NCI-H2171 treated with DMSO at 0.1 percent for 48 hours (cell line): Measurements from ENCODE around the gene CARD10.
"Not testable (repeated sequence)": the region's sequence is repeated elsewhere in the genome, so short reads cannot be mapped to it uniquely, and the experiment has no call there.

Experiments used
- DNase-seq: peaks from one replicate; lab custom pipeline; 2025; lab: John Stamatoyannopoulos, UW

CARD10 gene

DNA sequence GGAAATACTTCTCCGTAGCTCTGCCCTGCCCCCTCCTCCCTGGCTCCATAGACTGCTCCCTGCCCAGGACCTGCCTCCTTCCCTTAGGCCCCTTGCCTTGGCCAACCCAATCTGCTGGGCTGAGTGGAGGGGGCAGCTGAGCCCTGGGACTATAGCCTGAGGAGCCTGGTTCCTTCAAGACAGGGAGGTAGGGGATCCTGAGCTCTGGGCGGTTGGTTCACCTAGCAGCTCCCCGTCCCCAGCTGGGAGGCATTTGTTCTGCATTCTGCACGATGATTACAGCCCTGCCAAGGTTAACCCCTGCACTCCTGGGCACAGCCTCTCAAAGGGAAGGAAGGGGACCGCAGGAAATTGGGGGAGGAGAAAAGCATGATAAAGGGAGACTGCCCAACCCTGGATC is 37.5 kb upstream of the CARD10 start:
- DNase-seq, result peak; percentile 14

DNA sequence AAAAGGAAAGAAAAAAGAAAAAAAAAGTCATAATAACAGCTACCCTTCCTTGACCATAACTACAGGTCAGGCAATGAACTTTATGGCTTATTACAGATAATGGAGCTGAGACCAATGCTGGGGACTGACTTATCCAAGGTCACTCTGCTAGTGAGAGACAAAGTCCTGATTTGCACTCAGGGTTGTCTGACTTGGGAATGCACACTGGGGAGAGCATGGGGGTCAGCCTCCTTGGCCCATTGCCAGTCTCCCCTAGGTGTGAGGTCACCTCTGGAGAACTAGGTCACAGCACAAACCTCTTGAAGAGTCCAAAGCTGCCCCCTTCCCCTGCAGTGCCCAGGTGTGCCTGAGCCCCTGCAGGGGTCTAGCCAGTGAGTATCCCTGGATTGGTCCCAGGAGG is 35.8 kb upstream of the CARD10 start:
- no peak for DNase-seq

GRCh38 chr22:37553725-37554124 is 34.5 kb upstream of the CARD10 start:
- DNase-seq, result no peak

DNA sequence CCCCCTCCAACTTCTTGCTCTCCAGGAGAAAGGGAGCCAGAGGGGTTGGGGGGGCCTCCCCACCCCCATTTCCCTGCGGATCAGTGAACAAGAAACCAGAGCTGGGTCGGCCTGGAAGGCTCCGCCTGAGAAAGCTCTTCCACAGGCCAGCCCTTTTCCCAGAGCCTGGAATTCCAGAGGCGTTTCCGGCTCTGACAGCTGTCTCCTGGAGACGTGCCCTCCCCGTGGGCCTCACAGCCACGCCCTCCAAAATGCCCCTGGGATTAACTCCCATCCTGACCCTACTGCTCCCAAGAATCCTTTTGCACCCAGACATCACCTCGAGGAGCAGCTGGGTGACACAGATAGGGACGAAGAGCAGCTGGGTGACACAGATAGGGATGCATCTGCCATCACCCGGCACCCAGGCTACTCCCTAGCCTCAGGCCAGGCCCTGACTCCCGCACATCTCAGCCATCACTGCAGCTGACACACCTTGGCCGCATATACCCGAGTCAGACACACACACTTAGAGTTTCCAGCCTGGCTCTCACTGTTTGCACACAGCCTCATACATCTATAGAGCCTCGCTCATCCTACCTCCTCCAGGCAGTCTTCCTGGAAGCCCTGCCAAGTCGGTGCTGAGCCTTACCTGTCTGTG is 33.4 kb upstream of the CARD10 start:
- peak; percentile 86 for DNase-seq

DNA sequence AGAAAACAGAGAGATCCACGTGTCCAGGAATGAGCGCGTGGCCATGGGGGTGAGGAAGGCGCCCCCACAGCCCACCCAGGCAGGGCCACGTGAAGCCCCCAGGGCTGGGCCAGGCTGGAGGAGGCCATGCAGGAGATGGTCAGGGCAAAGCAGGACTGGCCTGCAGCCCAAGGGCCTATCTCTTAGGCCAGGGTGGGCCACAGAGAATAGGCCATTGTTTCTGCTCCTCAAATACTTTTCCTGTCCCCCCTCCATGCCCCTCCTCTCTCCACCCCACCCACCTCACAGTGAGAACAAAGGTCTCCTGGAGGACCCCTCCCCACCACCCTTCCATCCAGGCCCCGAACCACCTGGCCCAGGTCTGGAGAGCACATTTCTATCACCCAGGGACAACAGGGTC is 32.8 kb upstream of the CARD10 start:
- no peak for DNase-seq

DNA sequence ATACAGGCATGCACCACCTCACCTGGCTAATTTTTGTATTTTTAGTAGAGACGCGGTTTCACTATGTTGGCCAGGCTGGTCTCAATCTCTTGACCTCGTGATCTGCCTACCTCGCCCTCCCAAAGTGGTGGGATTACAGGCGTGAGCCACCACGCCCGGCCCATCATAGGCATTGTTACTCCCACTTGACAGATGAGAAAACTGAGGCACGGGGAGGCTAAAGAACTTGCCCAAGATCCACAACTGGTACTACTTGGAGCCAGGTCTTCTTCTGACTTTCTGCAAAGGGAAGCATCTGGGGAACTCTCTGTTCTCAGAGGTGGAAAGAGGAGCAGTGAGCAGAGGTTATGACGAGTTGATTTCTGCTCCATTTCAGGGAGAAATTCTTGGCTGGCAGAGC is 31.7 kb upstream of the CARD10 start:
- not testable (repeated sequence) for DNase-seq

DNA sequence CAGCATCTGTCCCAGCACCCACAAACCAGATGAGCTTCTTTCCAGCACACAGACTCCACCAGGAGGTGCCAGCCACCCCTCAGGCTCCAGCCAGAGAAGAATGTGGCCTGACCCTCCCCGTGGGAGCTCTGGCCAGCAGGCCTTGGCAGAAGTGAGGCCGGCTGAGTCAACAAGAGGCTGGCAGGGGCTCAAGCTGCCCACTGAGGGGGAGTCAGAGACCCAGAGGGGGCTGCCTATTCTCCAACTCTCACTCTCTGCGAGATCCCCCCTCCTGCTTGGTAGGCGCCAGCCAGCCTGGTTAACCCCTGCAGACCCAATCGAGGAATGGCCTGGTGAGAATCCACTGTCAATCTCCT is 30.5 kb upstream of the CARD10 start:
- DNase-seq, result no peak

DNA sequence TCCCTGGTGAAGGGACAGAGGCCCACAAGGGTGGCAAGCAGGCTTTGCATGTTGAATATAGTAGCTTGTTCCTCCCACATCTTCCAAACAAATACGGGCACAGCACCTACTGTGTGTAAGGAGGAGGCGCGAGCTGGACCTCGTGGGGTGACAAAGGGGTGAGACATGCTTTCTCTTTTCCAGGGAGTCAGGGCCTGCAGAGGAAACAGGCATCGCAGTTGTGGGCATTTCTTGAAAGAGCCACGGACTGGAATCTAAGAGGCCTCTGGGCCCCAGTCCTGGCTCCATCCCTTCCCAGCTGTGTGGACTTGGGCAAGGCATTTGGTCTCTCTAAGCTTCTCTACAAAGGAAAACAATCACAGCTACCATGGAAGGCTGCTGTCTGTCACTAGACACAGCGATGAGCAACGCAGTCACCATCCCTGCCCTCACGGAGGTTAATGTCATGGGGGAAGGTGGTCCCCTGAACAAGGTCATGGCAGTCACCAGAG is 28.1 kb upstream of the CARD10 start:
- no peak for DNase-seq

GRCh38 chr22:37546437-37547250 is 27.4 kb upstream of the CARD10 start:
- DNase-seq, result no peak

DNA sequence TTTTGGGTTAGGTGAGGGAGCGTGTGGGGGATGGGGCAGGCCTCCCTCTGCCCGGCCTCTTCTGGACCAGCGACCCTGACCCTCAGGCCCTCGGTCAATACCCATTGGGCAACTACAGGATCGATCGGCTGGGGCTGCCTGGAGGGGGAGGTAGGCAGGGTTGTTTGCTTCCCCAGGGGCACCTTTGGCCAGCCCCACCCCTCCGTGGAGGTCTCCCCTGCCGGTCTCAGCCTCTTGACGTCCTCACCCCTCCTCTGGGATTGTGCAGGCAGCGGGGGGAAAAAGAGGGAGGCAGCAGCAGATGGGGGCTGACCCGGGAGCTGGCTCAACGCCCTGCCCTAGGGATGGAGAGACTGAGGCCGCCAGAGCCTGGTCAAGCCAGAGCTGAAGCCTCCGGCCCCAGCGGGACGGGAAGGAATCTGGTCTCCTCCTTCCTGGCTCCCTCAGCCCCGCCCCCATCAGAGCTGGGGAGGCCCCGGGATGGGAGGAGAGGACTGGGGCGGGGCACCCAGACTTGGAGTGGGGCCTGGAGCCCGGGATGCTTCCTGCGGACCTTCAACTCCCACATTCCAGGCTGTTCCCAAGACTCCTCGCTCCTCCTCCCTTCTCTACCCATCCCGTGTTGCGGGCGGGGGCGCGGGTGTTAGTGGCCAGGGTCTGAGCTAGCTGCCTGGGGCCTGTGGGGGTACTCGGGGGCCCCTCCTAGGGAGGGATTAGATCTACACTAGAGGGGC is 26.7 kb upstream of the CARD10 start:
- no peak for DNase-seq

GRCh38 chr22:37544955-37545702 is 25.9 kb upstream of the CARD10 start:
- no peak for DNase-seq

- no peak for DNase-seq
These were observed 23.7 kb upstream of the CARD10 start for GRCh38 chr22:37542959-37543358.

- DNase-seq, result not testable (repeated sequence)
These were observed 23.2 kb upstream of the CARD10 start for GRCh38 chr22:37542416-37542815.

DNA sequence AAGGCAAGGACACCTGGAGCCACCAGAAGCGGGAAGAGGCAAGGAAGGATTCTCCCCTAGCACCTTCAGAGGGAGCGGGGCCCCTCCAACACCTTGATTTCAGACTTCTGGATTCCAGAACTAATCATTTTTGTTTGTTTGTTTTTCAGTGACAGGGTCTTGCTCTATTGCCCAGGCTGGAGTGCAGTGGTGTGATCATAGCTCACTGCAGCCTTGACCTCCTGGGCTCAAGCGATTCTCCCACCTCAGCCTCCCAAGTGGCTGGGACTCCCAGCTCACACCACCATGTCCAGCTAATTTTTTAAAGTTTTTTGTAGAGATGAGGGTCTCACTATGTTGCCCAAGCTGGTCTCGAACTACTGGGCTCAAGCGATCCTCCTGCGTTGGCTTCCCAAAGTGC is 20.6 kb upstream of the CARD10 start:
- DNase-seq, result not testable (repeated sequence)

DNA sequence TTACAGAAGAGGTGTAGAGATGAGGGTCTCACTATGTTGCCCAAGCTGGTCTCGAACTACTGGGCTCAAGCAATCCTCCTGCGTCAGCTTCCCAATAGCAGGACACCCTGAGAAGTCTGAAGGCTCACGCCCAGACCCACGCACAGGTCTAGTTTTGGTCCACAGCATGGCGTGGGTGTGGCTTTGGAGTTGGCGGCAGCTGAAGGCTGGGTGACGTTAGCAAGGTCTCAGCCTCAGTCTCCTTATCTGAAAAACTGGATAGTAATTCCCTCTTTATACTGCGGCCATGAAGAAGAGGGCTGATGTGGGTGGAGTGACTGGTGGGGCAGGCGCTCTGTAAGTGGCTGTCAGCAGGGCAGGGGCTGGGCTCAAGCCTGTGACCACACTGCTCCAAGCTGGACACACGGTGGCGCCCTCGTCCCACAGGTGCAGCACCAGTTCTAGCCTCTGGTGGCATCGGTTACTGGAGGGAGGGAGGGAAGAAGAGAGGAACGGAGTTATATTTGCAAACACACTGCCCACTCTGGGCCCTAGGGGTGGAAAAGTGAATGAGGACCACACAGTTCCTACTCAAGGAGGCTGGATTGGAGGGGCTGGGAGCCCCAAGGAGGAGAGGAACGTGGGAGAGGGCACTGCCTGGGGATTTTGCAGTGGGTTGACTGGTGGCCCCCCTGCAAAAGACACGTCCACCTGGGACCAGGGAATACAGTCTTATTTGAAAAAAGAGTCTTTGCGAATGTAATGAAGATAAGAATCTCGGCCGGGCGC is 19.6 kb upstream of the CARD10 start:
- DNase-seq, result peak; percentile 89

- no peak for DNase-seq
These were observed 15.9 kb upstream of the CARD10 start for GRCh38 chr22:37535159-37535558.

DNA sequence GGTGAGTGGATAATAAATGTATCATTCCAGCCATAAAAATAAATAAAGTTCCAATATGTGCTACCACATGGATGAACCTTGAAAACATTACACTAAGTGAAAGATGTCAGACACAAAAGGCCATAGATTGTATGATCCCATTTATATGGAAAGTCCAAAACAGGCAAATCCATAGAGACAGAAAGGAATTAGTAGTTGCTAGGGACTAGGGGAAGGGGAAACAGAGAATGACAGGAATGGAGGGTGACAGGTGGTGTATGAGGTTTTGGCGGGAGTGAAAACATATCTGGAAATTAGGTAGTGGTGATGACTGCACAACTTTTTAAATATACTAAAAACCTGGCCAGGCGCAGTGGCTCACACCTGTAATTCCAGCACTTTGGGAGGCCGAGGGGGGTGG is 15.2 kb upstream of the CARD10 start:
- DNase-seq, result peak; percentile 96

DNA sequence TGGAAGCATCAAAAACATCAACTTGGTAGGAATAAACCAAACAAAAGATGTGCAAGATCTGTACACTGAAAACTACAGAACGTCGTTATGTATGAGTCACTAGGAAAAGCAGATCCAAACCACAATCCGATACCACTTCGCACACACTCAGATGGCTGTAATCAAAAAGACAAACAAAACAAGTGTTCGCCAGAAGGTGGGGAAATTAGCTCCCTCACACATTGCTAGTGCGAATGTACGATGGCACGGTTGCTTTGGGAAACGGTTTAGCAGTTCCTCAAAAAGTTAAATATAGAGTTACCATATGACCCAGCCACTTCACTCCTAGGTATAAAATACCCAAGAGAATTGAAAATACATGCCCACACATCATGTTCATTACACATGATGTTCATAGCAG is 14.8 kb upstream of the CARD10 start:
- DNase-seq, result peak; percentile 97

DNA sequence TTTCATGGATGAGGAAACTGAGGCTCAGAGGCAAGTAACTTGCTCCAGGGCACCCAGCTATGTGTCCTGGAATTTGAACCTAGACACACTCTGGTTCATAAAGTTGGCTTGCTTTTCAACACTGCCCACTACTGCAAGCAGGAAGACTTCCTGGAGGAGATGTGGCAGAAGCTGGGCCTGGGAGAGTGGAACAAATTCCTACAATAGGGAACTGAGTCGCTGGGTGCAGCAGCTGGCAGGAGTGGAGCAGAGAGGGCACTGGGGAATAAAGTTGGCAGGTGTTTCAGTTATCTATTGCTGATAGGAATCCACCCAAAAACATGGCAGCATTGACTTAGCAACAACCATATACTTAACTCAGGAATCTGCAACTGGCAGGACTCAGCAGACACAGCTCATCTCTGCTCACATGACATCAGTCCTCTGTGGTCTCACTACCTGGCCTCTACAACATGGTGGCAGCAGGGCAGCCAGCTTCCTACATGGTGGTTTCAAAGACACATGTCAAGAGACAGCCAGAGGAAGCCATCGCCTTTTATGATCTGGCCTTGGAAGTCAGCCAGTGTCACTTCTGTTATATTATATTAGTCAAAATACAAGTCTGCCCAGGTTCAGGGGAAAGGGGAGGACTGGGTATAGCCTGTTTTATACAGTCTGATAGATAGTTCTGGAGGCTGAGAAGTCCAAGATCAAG is 10.6 kb upstream of the CARD10 start:
- peak; percentile 95 for DNase-seq

DNA sequence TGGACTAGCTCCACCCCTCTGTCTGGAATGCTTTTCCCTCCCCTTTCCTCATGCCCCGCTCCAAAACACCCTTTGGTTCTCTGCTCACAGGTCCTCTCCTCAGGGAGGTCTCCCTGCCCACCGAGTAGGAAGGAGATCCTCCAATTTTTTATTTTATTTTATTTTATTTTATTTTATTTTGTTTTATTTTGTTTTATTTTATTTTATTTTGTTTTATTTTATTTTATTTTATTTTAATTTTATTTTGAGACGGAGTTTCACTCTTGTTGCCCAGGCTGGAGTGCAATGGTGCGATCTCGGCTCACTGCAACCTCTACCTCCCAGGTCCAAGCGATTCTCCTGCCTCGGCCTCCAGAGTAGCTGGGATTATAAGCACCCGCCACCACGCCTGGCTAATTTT is 8.7 kb upstream of the CARD10 start:
- not testable (repeated sequence) for DNase-seq
